Limb (tissue), 2 donors: Measurements from ENCODE around the gene SLC1A7.

Source experiments
- DNase-seq, 2 donors: peaks; one replicate each; pipeline ENCODE4 v3.0.0-alpha.2; 2016; ENCODE audit errors: extremely low spot score in 2 of 2

SLC1A7 gene

GRCh38 chr1:53134042-53134485, 8.4 kb downstream of the SLC1A7 start:
- no peak for DNase-seq

GRCh38 chr1:53133261-53134041, 9.0 kb downstream of the SLC1A7 start:
- no peak for DNase-seq

- no peak for DNase-seq
These were observed 10.3 kb downstream of the SLC1A7 start for GRCh38 chr1:53132176-53132575.

GRCh38 chr1:53131590-53131938, 10.9 kb downstream of the SLC1A7 start:
- DNase-seq = no peak

- peak in 1 of 2 donors; percentile 5 for DNase-seq
These were observed 11.4 kb downstream of the SLC1A7 start for GRCh38 chr1:53130878-53131589.

- DNase-seq = peak in 1 of 2 donors; percentile 14
These were observed 11.9 kb downstream of the SLC1A7 start for GRCh38 chr1:53130598-53130877.

GRCh38 chr1:53129891-53130597, 12.4 kb downstream of the SLC1A7 start:
- DNase-seq = peak in 1 of 2 donors; percentile 21

- peak in 1 of 2 donors; percentile 11 for DNase-seq
These were observed 14.0 kb downstream of the SLC1A7 start for GRCh38 chr1:53128401-53128800.

GRCh38 chr1:53127546-53127945, 14.9 kb downstream of the SLC1A7 start:
- DNase-seq = no peak

- DNase-seq = no peak
These were observed 15.9 kb downstream of the SLC1A7 start for GRCh38 chr1:53126495-53126894.

- no peak for DNase-seq
These were observed 16.6 kb downstream of the SLC1A7 start for GRCh38 chr1:53125623-53126360.

GRCh38 chr1:53125122-53125521, 17.3 kb downstream of the SLC1A7 start:
- no peak for DNase-seq

GRCh38 chr1:53123453-53124140, 18.8 kb downstream of the SLC1A7 start:
- DNase-seq = no peak

- no peak for DNase-seq
These were observed 19.5 kb downstream of the SLC1A7 start for GRCh38 chr1:53122961-53123413.

- no peak for DNase-seq
These were observed 20.1 kb downstream of the SLC1A7 start for GRCh38 chr1:53122201-53122885.

- peak; percentile 84 to 86 for DNase-seq
These were observed 20.9 kb downstream of the SLC1A7 start for GRCh38 chr1:53121319-53122172.

- DNase-seq = no peak
These were observed 21.8 kb downstream of the SLC1A7 start for GRCh38 chr1:53120659-53121058.

GRCh38 chr1:53117836-53118235, 24.6 kb downstream of the SLC1A7 start:
- no peak for DNase-seq

- DNase-seq = no peak
These were observed 25.4 kb downstream of the SLC1A7 start for GRCh38 chr1:53116933-53117600.
